H9 (cell line): Measurements from ENCODE around the gene CSHL1. TPM values are rescaled to one million over a fixed set of nuclear protein-coding genes. Genes with fewer than 3 reads are reported as not detected.

Experiments used
- DNase-seq: peaks from one replicate; pipeline ENCODE4 v3.0.0-alpha.2; 2017
- H2AFZ ChIP-seq: one replicate; pipeline ENCODE4 v1.6.1; 2013; ENCODE audit warnings: mild to moderate bottlenecking, low read length, control low read depth, moderate library complexity
- H2AK5ac ChIP-seq: 2 replicates; pipeline ENCODE4 v1.6.1; 2013; ENCODE audit warnings: low read length, control low read depth, mixed read lengths; ENCODE audit not compliant: insufficient read length
- H2BK120ac ChIP-seq: one replicate; pipeline ENCODE4 v1.6.1; 2013; ENCODE audit warnings: low read depth, mild to moderate bottlenecking, low read length, control low read depth, inconsistent platforms; ENCODE audit not compliant: poor library complexity, severe bottlenecking
- H2BK12ac ChIP-seq: 2 replicates; pipeline ENCODE4 v1.6.1; 2013; ENCODE audit warnings: low read length, control low read depth, mixed read lengths, low read depth; ENCODE audit not compliant: insufficient read length
- H2BK15ac ChIP-seq: 2 replicates; pipeline ENCODE4 v1.6.1; 2013; ENCODE audit warnings: low read depth, low read length, control low read depth
- H2BK20ac ChIP-seq: one replicate; pipeline ENCODE4 v1.6.1; 2013; ENCODE audit warnings: low read depth, mild to moderate bottlenecking, low read length, control low read depth, inconsistent platforms; ENCODE audit not compliant: poor library complexity, severe bottlenecking
- H2BK5ac ChIP-seq: 2 replicates; pipeline ENCODE4 v1.6.1; 2013; ENCODE audit warnings: low read length, control low read depth, mixed read lengths; ENCODE audit not compliant: insufficient read length
- H3K14ac ChIP-seq: 2 replicates; pipeline ENCODE4 v1.6.1; 2013; ENCODE audit warnings: low read length, control low read depth; ENCODE audit not compliant: insufficient read depth
- H3K18ac ChIP-seq: 2 replicates; pipeline ENCODE4 v1.6.1; 2013; ENCODE audit warnings: low read depth, mild to moderate bottlenecking, mixed read lengths, low read length, control low read depth; ENCODE audit not compliant: insufficient read length
- H3K23ac ChIP-seq: 2 replicates; pipeline ENCODE4 v1.6.1; 2013; ENCODE audit warnings: low read length, control low read depth, mixed read lengths, low read depth; ENCODE audit not compliant: insufficient read length
- H3K23me2 ChIP-seq: 2 replicates; pipeline ENCODE4 v1.6.1; 2013; ENCODE audit warnings: low read depth, mild to moderate bottlenecking, mixed read lengths, low read length, control low read depth; ENCODE audit not compliant: insufficient read length, poor library complexity, severe bottlenecking
- H3K27ac ChIP-seq: 2 replicates; pipeline ENCODE4 v1.5.1; 2013; ENCODE audit warnings: low read length, control low read depth, mixed read lengths, low read depth; ENCODE audit not compliant: insufficient read length
- H3K27me3 ChIP-seq: 2 replicates; pipeline ENCODE4 v1.6.1; 2013; ENCODE audit warnings: low read length, control low read depth, inconsistent platforms; ENCODE audit not compliant: insufficient read depth
- H3K4ac ChIP-seq: 2 replicates; pipeline ENCODE4 v1.6.1; 2013; ENCODE audit warnings: low read depth, mild to moderate bottlenecking, control low read depth, inconsistent platforms, low read length, moderate library complexity
- H3K4me1 ChIP-seq: 2 replicates; pipeline ENCODE4 v1.6.1; 2013; ENCODE audit warnings: low read length, control low read depth, inconsistent platforms; ENCODE audit not compliant: insufficient read depth
- H3K4me2 ChIP-seq: 2 replicates; pipeline ENCODE4 v1.6.1; 2013; ENCODE audit warnings: low read length, control low read depth, mixed read lengths; ENCODE audit not compliant: insufficient read length, insufficient read depth
- H3K56ac ChIP-seq: 2 replicates; pipeline ENCODE4 v1.6.1; 2013; ENCODE audit warnings: low read depth, mild to moderate bottlenecking, mixed read lengths, low read length, control low read depth; ENCODE audit not compliant: insufficient read length
- H3K79me1 ChIP-seq: 2 replicates; pipeline ENCODE4 v1.6.1; 2013; ENCODE audit warnings: low read depth, mild to moderate bottlenecking, moderate library complexity, low read length, control low read depth, inconsistent platforms; ENCODE audit not compliant: insufficient read depth, poor library complexity, severe bottlenecking
- H3K79me2 ChIP-seq: 2 replicates; pipeline ENCODE4 v1.6.1; 2013; ENCODE audit warnings: low read length, control low read depth, inconsistent platforms; ENCODE audit not compliant: insufficient read depth
- H3K9ac ChIP-seq: 2 replicates; pipeline ENCODE4 v1.6.1; 2013; ENCODE audit warnings: low read length, control low read depth, mixed read lengths; ENCODE audit not compliant: insufficient read length; ENCODE audit errors: extremely low read depth
- H3K9me3 ChIP-seq: one replicate; pipeline ENCODE4 v1.6.1; 2013; ENCODE audit warnings: low read depth, low read length, inconsistent platforms; ENCODE audit not compliant: control insufficient read depth
- H3T11ph ChIP-seq: one replicate; pipeline ENCODE4 v1.6.1; 2013; ENCODE audit warnings: mild to moderate bottlenecking, low read length, control low read depth, inconsistent platforms
- H4K20me1 ChIP-seq: one replicate; pipeline ENCODE4 v1.6.1; 2013; ENCODE audit not compliant: control insufficient read depth, insufficient read length, insufficient read depth
- H4K5ac ChIP-seq: 2 replicates; pipeline ENCODE4 v1.6.1; 2013; ENCODE audit warnings: low read depth, mild to moderate bottlenecking, mixed read lengths, low read length, control low read depth; ENCODE audit not compliant: insufficient read length
- H4K8ac ChIP-seq: replicated peaks from 2 replicates; pipeline ENCODE4 v1.6.1; 2013; ENCODE audit warnings: low read length, control low read depth, mixed read lengths, low read depth; ENCODE audit not compliant: insufficient read length
- H4K91ac ChIP-seq: 2 replicates; pipeline ENCODE4 v1.6.1; 2013; ENCODE audit warnings: low read depth, mild to moderate bottlenecking, moderate library complexity, mixed read lengths, low read length, control low read depth; ENCODE audit not compliant: insufficient read length
- H3K27ac Mint-ChIP-seq, 3 experiments: 2 replicates in 2 of 3; 3 replicates in 1 of 3; pipeline ENCODE4 v1.8.0; 2020 to 2021; ENCODE audit warnings: mixed read lengths in 3 of 3, mild to moderate bottlenecking in 1 of 3, moderate library complexity in 1 of 3
- H3K27me3 Mint-ChIP-seq: 2 replicates; pipeline ENCODE4 v1.8.0; 2021; ENCODE audit warnings: low read depth, mild to moderate bottlenecking, moderate library complexity, mixed read lengths
- H3K36me3 Mint-ChIP-seq, 3 experiments: 2 replicates in 2 of 3; 3 replicates in 1 of 3; pipeline ENCODE4 v1.8.0; 2020 to 2021; ENCODE audit warnings: low read depth in 3 of 3, mixed read lengths in 3 of 3; ENCODE audit not compliant: insufficient read depth in 1 of 3
- H3K4me1 Mint-ChIP-seq, 2 experiments: 2 replicates each; pipeline ENCODE4 v1.8.0; 2020; ENCODE audit warnings: mixed read lengths in 2 of 2
- H3K4me3 Mint-ChIP-seq, 2 experiments: 2 replicates in 1 of 2; 3 replicates in 1 of 2; pipeline ENCODE4 v1.8.0; 2020 to 2021; ENCODE audit warnings: mild to moderate bottlenecking in 2 of 2, mixed read lengths in 2 of 2, moderate library complexity in 1 of 2
- H3K9me3 Mint-ChIP-seq, 2 experiments: 2 replicates in 1 of 2; 3 replicates in 1 of 2; pipeline ENCODE4 v1.8.0; 2020; ENCODE audit warnings: mild to moderate bottlenecking in 2 of 2, mixed read lengths in 2 of 2, moderate library complexity in 1 of 2
- CTCF ChIP-seq: fragments of 200-600 bp; sonication (generic); conservative IDR thresholded peaks from 3 replicates; pipeline ENCODE4 v1.8.0; 2021; ENCODE audit warnings: antibody characterized with exemption, mild to moderate bottlenecking
- WGBS: extraction: QIAGEN DNeasy Blood & Tissue Kit; methylation state at CpG from one replicate; pipeline ENCODE4 v1.1.7; 2013; ENCODE audit warnings: missing lambda C conversion rate, low lambda C conversion rate, mixed read lengths; ENCODE audit not compliant: insufficient read length; ENCODE audit errors: extremely low coverage; 5-methylcytosine and 5-hydroxymethylcytosine counted together
- total RNA-seq: library from RNA; stranded (reverse); gene quantifications from 2 replicates; pipeline ENCODE4 v1.2.1, GENCODE V29; 2021

CSHL1 gene
- total RNA-seq, 1 experiment from 2014 or later, result not detected

GRCh38 chr17:63933598-63933997 lies 22.5 kb upstream of the CSHL1 start:
- Histone ChIP-seq H3K56ac (no peak overlapping the region), H3K9me3 (no peaks in the 10 kb centered on the region), H3K14ac (no peak overlapping the region), H4K8ac (no peak overlapping the region), H3K23ac (no peak overlapping the region), H4K20me1 (no peaks in the 10 kb centered on the region), H2BK12ac (no peak overlapping the region), H2BK120ac (no peak overlapping the region), H3K4ac (no peak overlapping the region), H2BK15ac (no peak overlapping the region), H4K5ac (no peak overlapping the region), H3K79me2 (no peaks in the 10 kb centered on the region), H3K23me2 (no peaks in the 10 kb centered on the region), H2BK5ac (no peak overlapping the region), H3K27me3 (no peaks in the 10 kb centered on the region), H3K27ac (no peak overlapping the region), H3K18ac (no peak overlapping the region), H3K4me1 (no peaks in the 10 kb centered on the region; the same call in 1 of the 2 replicates), H3K9ac (no peak overlapping the region), H3T11ph (no peak overlapping the region), H2AK5ac (no peak overlapping the region), H2AFZ (no peak overlapping the region), H2BK20ac (no peak overlapping the region), H3K4me2 (no peak overlapping the region), H4K91ac (no peak overlapping the region), H3K79me1 (no peaks in the 10 kb centered on the region)
- TF ChIP-seq CTCF, result no peak
- DNase-seq, result no peak
- peaks cover 20 to 32% of the 10 kb centered on the region in 2 experiments for H3K4me1 Mint-ChIP-seq
- H3K27me3 Mint-ChIP-seq, result no peaks in the 10 kb centered on the region; the same call in none of the 2 replicates
- no peak overlapping the region for H3K4me3 Mint-ChIP-seq
- H3K9me3 Mint-ChIP-seq, result no peaks in the 10 kb centered on the region
- no CpG with 5 or more reads among the region's 8 CpGs for WGBS
- no peaks in the 10 kb centered on the region; a peak in 1 of 7 replicates for H3K36me3 Mint-ChIP-seq
- H3K27ac Mint-ChIP-seq, result no peak overlapping the region
